ENCODE measurements around the gene NCAPG2.

The NCAPG2 gene

DNA sequence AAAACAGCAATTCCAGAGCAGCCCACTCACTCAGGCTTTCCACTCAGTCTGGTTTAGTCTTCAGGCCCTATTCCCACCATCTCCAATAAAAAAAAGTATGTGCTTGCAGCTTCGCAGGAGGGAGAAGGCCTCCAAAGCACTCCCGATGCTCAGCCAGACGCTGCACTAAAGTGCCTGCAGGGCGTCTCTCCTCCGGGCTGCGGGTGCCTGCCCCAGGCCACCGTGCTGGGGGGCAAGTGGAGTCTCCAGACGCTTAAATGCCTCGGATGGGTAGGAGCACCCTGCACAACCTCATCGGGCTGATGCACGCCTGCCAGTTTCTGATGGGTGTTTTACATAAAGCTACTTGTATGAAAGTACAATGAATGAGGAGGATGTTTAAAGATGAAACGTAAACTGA, 31.3 kb upstream of the NCAPG2 start:
- TF ChIP-seq, protein P1, sequence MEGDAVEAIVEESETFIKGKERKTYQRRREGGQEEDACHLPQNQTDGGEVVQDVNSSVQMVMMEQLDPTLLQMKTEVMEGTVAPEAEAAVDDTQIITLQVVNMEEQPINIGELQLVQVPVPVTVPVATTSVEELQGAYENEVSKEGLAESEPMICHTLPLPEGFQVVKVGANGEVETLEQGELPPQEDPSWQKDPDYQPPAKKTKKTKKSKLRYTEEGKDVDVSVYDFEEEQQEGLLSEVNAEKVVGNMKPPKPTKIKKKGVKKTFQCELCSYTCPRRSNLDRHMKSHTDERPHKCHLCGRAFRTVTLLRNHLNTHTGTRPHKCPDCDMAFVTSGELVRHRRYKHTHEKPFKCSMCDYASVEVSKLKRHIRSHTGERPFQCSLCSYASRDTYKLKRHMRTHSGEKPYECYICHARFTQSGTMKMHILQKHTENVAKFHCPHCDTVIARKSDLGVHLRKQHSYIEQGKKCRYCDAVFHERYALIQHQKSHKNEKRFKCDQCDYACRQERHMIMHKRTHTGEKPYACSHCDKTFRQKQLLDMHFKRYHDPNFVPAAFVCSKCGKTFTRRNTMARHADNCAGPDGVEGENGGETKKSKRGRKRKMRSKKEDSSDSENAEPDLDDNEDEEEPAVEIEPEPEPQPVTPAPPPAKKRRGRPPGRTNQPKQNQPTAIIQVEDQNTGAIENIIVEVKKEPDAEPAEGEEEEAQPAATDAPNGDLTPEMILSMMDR (IDR thresholded peaks at IDR 0.05; ENCODE audit: low read depth, low read length, missing control alignments) = no peak

DNA sequence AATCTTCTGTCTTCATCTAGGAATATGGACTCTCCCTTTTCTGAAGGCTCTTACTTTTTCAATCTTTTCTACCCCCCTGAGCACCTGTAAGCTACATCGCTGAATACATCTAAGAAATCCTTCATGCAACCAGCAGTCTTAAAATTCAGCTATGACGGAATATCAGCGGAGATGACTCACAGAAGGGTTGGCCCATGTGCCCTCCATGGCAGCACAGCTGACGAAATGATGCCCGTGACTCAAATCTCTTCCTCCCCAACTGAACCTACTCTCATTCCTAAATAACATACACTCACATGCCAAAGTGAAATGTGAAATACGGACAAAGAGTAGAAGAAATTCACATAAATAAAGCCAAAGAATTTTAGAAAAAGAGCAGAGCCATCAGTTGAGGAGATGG, 30.3 kb upstream of the NCAPG2 start:
- no peak for DNase-seq (ENCODE audit: low read depth)
- no peak overlapping the region for H3K4me3 ChIP-seq (ENCODE audit: low read depth, low read length)
- TF ChIP-seq, protein P1 (IDR thresholded peaks at IDR 0.05; ENCODE audit: low read depth, low read length, missing control alignments) = no peak
- in situ Hi-C loops (cut with HindIII; ENCODE audit: low sequenced_read_pairs) = no loop called here

More for the DNA sequence above, 31.3 kb upstream of the NCAPG2 start:
- in situ Hi-C loops (cut with HindIII; ENCODE audit: low sequenced_read_pairs) = no loop called here
- no peak overlapping the region for H3K4me3 ChIP-seq (ENCODE audit: low read depth, low read length)
- no peak for DNase-seq (ENCODE audit: low read depth)

DNA sequence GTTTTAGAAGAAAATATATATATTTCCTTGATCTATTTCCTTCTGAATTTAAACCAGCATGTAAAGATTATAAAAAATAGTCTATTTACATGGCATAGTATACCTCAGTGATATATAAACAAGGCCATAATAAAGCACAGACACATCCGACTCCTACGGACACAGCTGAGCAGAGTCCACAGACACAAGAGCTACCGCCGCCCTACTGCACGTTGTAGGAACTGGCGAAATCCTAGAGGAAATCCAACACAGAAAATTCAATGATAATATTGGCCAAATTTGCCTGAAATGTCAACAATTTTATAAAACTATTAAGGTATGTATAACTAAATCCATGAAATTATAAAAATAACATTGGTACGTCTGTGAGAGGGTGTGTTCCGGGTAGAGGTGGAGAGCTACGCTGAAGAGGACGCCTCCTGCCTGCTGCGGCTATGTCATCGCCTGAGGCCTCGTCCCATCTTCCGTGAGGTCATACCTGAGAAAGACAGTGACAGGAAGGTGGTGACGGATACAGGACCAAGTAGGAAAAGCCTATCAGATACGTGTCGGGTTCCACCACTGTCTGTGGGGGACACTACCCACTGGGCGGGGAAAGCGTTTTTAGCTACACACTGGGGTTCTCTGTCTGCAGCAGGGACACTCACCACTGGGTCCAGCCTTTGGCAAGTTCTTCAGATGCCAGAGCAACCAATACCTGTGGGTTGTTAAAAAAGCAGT, 29.3 kb upstream of the NCAPG2 start:
- DNase-seq (ENCODE audit: low read depth) = no peak
- TF ChIP-seq, protein P1 (IDR thresholded peaks at IDR 0.05; ENCODE audit: low read depth, low read length, missing control alignments) = no peak
- in situ Hi-C loops (cut with HindIII; ENCODE audit: low sequenced_read_pairs) = no loop called here

DNA sequence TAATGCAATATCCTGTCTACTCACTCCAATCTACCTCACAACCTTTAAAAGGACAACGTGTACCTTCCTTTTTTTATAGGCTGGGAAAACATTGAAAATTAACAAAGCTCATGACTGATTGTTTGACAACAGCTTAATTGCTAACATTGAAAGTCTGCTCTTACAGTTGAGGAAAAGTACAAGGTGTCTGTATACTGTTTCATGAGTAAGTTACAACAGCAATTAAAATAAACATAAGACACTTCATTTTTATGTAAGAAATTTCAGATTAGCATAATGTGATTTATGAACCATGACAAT, 28.6 kb upstream of the NCAPG2 start:
- in situ Hi-C loops (cut with HindIII; ENCODE audit: low sequenced_read_pairs) = no loop called here
- DNase-seq (ENCODE audit: low read depth) = no peak
- H3K4me3 ChIP-seq (ENCODE audit: low read depth, low read length) = no peak overlapping the region
- TF ChIP-seq, protein P1 (IDR thresholded peaks at IDR 0.05; ENCODE audit: low read depth, low read length, missing control alignments) = no peak

More for the DNA sequence above, 29.3 kb upstream of the NCAPG2 start:
- H3K4me3 ChIP-seq (ENCODE audit: low read depth, low read length) = no peak overlapping the region

DNA sequence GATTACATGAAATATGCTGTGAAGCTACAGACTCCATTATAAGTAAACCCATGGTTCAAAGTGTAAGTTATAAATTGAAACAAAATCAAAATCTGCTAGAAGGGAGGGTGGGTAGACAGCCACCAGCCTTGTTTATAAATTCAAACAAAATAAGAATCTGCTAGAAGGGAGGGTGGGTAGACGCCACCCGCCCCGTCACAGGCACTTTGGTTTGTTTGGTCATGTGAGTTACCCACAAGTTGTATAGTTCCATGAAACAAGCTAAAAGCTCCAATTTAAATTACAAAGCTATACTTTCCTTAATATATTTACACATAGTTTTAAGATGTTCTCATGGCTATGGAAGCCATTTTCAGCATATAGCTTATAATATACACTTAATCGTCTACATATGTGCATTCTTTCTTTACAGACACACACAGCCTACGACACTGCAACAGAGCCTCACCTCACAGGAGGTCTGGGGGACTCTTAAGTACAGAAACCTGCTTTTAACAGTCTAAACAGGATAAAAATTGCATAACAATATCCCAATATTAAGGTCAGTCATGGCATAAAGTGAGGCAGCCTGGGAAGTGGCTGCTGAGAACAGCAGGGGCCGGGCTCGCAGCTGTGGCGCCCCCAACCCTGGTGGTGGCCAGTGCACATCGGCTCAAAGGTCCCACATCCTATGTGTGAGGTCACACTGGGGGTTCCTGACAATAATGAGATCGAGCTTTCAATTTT, 28.1 kb upstream of the NCAPG2 start:
- DNase-seq (ENCODE audit: low read depth) = no peak

DNA sequence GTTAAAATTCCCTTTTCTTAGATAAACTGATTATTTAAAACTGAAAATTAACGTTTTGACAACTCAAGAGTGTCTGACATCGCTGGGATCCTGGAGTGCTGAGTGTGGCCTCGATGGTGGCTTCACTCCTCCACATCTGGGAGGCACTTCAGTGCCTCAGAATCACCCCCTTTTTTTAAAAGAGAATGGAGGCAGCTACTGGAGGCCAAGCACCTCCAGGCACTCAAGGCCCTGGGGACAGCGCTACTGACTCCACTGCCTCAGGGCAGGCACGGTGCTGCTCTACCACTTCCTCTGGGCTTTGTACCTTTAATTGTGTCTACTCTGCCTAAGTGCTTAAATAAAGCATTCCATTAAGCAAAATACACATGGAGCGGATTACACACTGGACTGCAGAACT, 27.2 kb upstream of the NCAPG2 start:
- DNase-seq (ENCODE audit: low read depth) = no peak
- in situ Hi-C loops (cut with HindIII; ENCODE audit: low sequenced_read_pairs) = no loop called here
- H3K4me3 ChIP-seq (ENCODE audit: low read depth, low read length) = no peak overlapping the region
- TF ChIP-seq, protein P1 (IDR thresholded peaks at IDR 0.05; ENCODE audit: low read depth, low read length, missing control alignments) = no peak

More for the DNA sequence above, 28.1 kb upstream of the NCAPG2 start:
- in situ Hi-C loops (cut with HindIII; ENCODE audit: low sequenced_read_pairs) = no loop called here
- TF ChIP-seq, protein P1 (IDR thresholded peaks at IDR 0.05; ENCODE audit: low read depth, low read length, missing control alignments) = no peak
- H3K4me3 ChIP-seq (ENCODE audit: low read depth, low read length) = no peak overlapping the region

Data from astrocyte of the cerebellum (primary cell).